ENCODE measurements around the gene OGFOD3. TPM values are rescaled to one million over a fixed set of nuclear protein-coding genes. Genes with fewer than 3 reads are reported as not detected.
"Not testable (repeated sequence)": the region's sequence is repeated elsewhere in the genome, so short reads cannot be mapped to it uniquely, and the experiment has no call there.

OGFOD3 gene
- total RNA-seq, 5 donors from 2014 or later (not counting 1 experiment from before 2014, with no cell fraction given): 22.0 to 32.2 (median 29.2) TPM

GRCh38 chr17:82415786-82416185, 2.6 kb downstream of the OGFOD3 start:
- H3K4me3 Mint-ChIP-seq: peak overlapping the region in 2 of 3 donors; percentile 21 to 41

DNA sequence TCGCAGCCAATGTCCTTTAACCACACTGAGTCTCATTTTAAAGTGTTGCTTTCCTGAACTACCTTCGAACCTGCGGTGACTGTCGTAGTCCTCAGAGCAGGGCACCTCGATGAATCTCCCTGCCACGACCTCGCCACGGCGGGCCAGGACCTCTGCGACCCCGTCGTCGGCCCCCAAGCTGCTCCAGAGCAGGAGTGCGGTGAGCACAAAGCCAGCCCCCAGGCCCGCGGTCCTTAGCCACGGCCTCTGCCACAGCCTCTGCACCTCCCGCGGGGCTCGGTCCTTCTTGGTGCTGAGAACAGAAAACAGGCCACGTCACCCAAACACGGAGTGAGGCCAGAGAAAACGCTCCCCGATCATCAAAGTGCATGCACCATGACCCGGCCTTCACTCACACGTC, 3.0 kb downstream of the OGFOD3 start:
- ChIA-PET POLR2A (no interaction called here), CTCF (no interaction called here)
- H3K27me3 Mint-ChIP-seq: no peaks in the 10 kb centered on the region
- no peaks in the 10 kb centered on the region for H3K9me3 Mint-ChIP-seq
- H3K4me3 ChIP-seq (ENCODE audit: control insufficient read depth in 1 of 2, extremely low read depth in 1 of 2, low read length in 1 of 2): no peak overlapping the region
- peak overlapping the region in 2 of 3 donors; percentile 21 to 41 for H3K4me3 Mint-ChIP-seq
- no peaks in the 10 kb centered on the region for H3K27me3 ChIP-seq (replicated peaks in 1 of 2; ENCODE audit: control insufficient read depth in 2 of 2, extremely low read depth in 1 of 2, insufficient read depth in 2 of 2, low read length in 1 of 2)
- H3K36me3 Mint-ChIP-seq: peaks cover 13% of the 10 kb centered on the region
- peaks cover 7 to 41% of the 10 kb centered on the region in 2 experiments for H3K4me1 ChIP-seq (ENCODE audit: control insufficient read depth in 1 of 2, extremely low read depth in 1 of 2, insufficient read depth in 2 of 2, low read length in 2 of 2)
- 95% methylated on average over 25 of the region's 26 CpGs for WGBS (ENCODE audit: insufficient coverage)
- DNase-seq (no peak), ATAC-seq (replicated peaks in 1 of 4) (no peak)
- peaks cover 3 to 13% of the 10 kb centered on the region in 2 donors for H3K36me3 ChIP-seq (ENCODE audit: control insufficient read depth in 2 of 2, extremely low read depth in 1 of 2, insufficient read depth in 1 of 2, low read length in 1 of 2)
- H3K27ac ChIP-seq (ENCODE audit: low read length): no peak overlapping the region
- H3K9me3 ChIP-seq: no peaks in the 10 kb centered on the region
- H3K27ac Mint-ChIP-seq: no peak overlapping the region
- peaks cover 29 to 31% (median 30%) of the 10 kb centered on the region in 3 donors for H3K4me1 Mint-ChIP-seq

More at GRCh38 chr17:82415786-82416185, 2.6 kb downstream of the OGFOD3 start:
- WGBS (ENCODE audit: insufficient coverage): no CpG with 5 or more reads among the region's 9 CpGs
- Histone ChIP-seq H3K27me3 (replicated peaks in 1 of 2; ENCODE audit: control insufficient read depth in 2 of 2, extremely low read depth in 1 of 2, insufficient read depth in 2 of 2, low read length in 1 of 2) (no peaks in the 10 kb centered on the region), H3K27ac (ENCODE audit: low read length) (no peak overlapping the region), H3K4me3 (ENCODE audit: control insufficient read depth in 1 of 2, extremely low read depth in 1 of 2, low read length in 1 of 2) (no peak overlapping the region), H3K4me1 (ENCODE audit: control insufficient read depth in 1 of 2, extremely low read depth in 1 of 2, insufficient read depth in 2 of 2, low read length in 2 of 2) (peaks cover 7 to 42% of the 10 kb centered on the region in 2 experiments), H3K36me3 (ENCODE audit: control insufficient read depth in 2 of 2, extremely low read depth in 1 of 2, insufficient read depth in 1 of 2, low read length in 1 of 2) (peaks cover 3 to 12% of the 10 kb centered on the region in 2 donors), H3K9me3 (no peaks in the 10 kb centered on the region)
- Mint-ChIP-seq H3K36me3 (peaks cover 15% of the 10 kb centered on the region), H3K9me3 (no peaks in the 10 kb centered on the region), H3K27ac (no peak overlapping the region), H3K4me1 (peaks cover 29 to 31% (median 30%) of the 10 kb centered on the region in 3 donors), H3K27me3 (no peaks in the 10 kb centered on the region)
- ATAC-seq (replicated peaks in 1 of 4): no peak
- ChIA-PET CTCF (no interaction called here), POLR2A (no interaction called here)
- no peak for DNase-seq

DNA sequence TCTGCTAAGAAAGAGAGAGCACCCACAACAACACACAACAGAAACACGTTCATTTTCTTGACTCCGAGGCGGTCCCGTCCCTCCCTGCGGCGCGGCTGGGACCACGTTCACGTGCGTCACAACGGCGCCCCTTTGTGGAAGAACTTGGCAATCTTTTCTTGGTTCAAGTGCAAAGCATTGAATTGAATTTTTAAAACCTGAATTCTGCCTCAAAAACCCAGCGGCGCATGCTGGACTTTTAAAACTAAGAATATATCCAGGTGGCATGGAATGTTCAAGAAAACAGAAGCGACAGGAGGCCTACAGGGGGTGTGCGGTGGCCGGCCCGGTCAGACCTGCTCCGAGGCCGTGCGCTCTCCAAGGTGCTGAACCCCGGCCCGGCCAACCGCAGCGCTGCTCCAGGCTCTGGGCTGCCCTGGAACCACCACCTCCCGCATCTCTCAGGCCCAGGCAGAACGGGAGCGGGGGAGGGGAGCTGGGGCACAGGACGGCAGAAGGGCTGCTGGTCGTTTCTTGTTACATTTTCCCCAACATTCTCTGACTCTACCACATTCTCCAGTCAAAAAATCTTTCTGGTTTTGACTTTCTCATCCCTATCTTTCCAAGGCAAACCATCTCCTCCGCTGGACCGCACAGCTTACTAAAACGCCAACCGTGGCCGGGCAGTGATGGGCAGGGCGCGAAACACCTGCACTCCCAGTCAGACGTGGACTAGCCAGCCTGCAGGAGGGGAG, 3.7 kb downstream of the OGFOD3 start:
- Histone ChIP-seq H3K36me3 (ENCODE audit: control insufficient read depth in 2 of 2, extremely low read depth in 1 of 2, insufficient read depth in 1 of 2, low read length in 1 of 2) (peaks cover 3 to 15% of the 10 kb centered on the region in 2 donors), H3K27me3 (replicated peaks in 1 of 2; ENCODE audit: control insufficient read depth in 2 of 2, extremely low read depth in 1 of 2, insufficient read depth in 2 of 2, low read length in 1 of 2) (no peaks in the 10 kb centered on the region), H3K4me3 (ENCODE audit: control insufficient read depth in 1 of 2, extremely low read depth in 1 of 2, low read length in 1 of 2) (no peak overlapping the region), H3K4me1 (ENCODE audit: control insufficient read depth in 1 of 2, extremely low read depth in 1 of 2, insufficient read depth in 2 of 2, low read length in 2 of 2) (peaks cover 7 to 37% of the 10 kb centered on the region in 2 experiments), H3K27ac (ENCODE audit: low read length) (no peak overlapping the region), H3K9me3 (no peaks in the 10 kb centered on the region)
- no peaks in the 10 kb centered on the region for H3K27me3 Mint-ChIP-seq
- ChIA-PET POLR2A (interaction anchor here in 1 of 2 donors (0.6 kb wide), 1 partner anchor 135 kb away, joined by 6 read pairs; no protein-coding TSS in a partner anchor), CTCF (no interaction called here)
- peak overlapping the region in 1 of 3 donors; percentile 41 for H3K4me3 Mint-ChIP-seq
- peaks cover 23 to 26% (median 23%) of the 10 kb centered on the region in 3 donors for H3K4me1 Mint-ChIP-seq
- ATAC-seq (replicated peaks in 1 of 4) (peak in 2 of 4 experiments; percentile 11 to 22), DNase-seq (peak; percentile 44 to 81 (median 64))
- no peak overlapping the region for H3K27ac Mint-ChIP-seq
- 12% methylated on average over 23 of the region's 38 CpGs for WGBS (ENCODE audit: insufficient coverage)
- no peaks in the 10 kb centered on the region for H3K9me3 Mint-ChIP-seq
- H3K36me3 Mint-ChIP-seq: peaks cover 7% of the 10 kb centered on the region

- DNase-seq: no peak
- ATAC-seq (replicated peaks in 1 of 4): no peak
- Mint-ChIP-seq H3K27me3 (no peaks in the 10 kb centered on the region), H3K27ac (no peak overlapping the region), H3K4me1 (peaks cover 15 to 19% (median 18%) of the 10 kb centered on the region in 3 donors), H3K9me3 (no peaks in the 10 kb centered on the region), H3K36me3 (peaks cover 18% of the 10 kb centered on the region), H3K4me3 (no peak overlapping the region)
- WGBS (ENCODE audit: insufficient coverage): 93% methylated on average over 22 of the region's 29 CpGs
- ChIA-PET CTCF (no interaction called here), POLR2A (no interaction called here)
- Histone ChIP-seq H3K9me3 (no peaks in the 10 kb centered on the region), H3K4me3 (ENCODE audit: control insufficient read depth in 1 of 2, extremely low read depth in 1 of 2, low read length in 1 of 2) (no peak overlapping the region), H3K4me1 (ENCODE audit: control insufficient read depth in 1 of 2, extremely low read depth in 1 of 2, insufficient read depth in 2 of 2, low read length in 2 of 2) (peaks cover 3 to 28% of the 10 kb centered on the region in 2 experiments), H3K27ac (ENCODE audit: low read length) (no peak overlapping the region), H3K36me3 (ENCODE audit: control insufficient read depth in 2 of 2, extremely low read depth in 1 of 2, insufficient read depth in 1 of 2, low read length in 1 of 2) (peaks cover 6 to 19% of the 10 kb centered on the region in 2 donors), H3K27me3 (replicated peaks in 1 of 2; ENCODE audit: control insufficient read depth in 2 of 2, extremely low read depth in 1 of 2, insufficient read depth in 2 of 2, low read length in 1 of 2) (no peaks in the 10 kb centered on the region)
Measured at GRCh38 chr17:82412535-82413520, 5.6 kb downstream of the OGFOD3 start.

DNA sequence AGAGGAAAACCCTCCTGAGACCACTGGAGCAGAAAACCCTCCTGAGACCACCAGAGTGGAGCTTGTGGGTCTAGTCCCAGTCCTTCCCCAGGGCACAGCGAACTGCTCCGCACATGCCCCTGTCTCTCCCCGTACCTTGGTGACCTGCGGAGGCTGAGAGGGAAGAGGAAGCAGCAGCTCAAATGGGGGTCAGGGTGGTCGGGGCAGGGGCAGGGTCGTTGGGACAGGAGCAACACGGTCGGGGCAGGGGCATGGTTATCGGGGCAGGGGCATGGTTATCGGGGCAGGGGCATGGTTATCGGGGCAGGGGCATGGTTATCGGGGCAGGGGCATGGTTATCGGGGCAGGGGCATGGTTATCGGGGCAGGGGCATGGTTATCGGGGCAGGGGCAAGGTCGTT, 6.3 kb downstream of the OGFOD3 start:
- H3K27ac ChIP-seq (ENCODE audit: low read length); DNase-seq; CTCF ChIA-PET; H3K27me3 Mint-ChIP-seq; ATAC-seq (replicated peaks in 1 of 4); H3K4me3 Mint-ChIP-seq; H3K4me3 ChIP-seq (ENCODE audit: control insufficient read depth in 1 of 2, extremely low read depth in 1 of 2, low read length in 1 of 2); H3K9me3 Mint-ChIP-seq; H3K27me3 ChIP-seq (replicated peaks in 1 of 2; ENCODE audit: control insufficient read depth in 2 of 2, extremely low read depth in 1 of 2, insufficient read depth in 2 of 2, low read length in 1 of 2); H3K27ac Mint-ChIP-seq; H3K9me3 ChIP-seq; POLR2A ChIA-PET: not testable (repeated sequence)
- WGBS (ENCODE audit: insufficient coverage): 91% methylated on average over 10 of the region's 16 CpGs
- Mint-ChIP-seq H3K36me3 (peaks cover 21% of the 10 kb centered on the region), H3K4me1 (peaks cover 12 to 18% (median 15%) of the 10 kb centered on the region in 3 donors)
- Histone ChIP-seq H3K4me1 (ENCODE audit: control insufficient read depth in 1 of 2, extremely low read depth in 1 of 2, insufficient read depth in 2 of 2, low read length in 2 of 2) (peaks cover 0 to 23% of the 10 kb centered on the region in 2 experiments), H3K36me3 (ENCODE audit: control insufficient read depth in 2 of 2, extremely low read depth in 1 of 2, insufficient read depth in 1 of 2, low read length in 1 of 2) (peaks cover 6 to 19% of the 10 kb centered on the region in 2 donors)

DNA sequence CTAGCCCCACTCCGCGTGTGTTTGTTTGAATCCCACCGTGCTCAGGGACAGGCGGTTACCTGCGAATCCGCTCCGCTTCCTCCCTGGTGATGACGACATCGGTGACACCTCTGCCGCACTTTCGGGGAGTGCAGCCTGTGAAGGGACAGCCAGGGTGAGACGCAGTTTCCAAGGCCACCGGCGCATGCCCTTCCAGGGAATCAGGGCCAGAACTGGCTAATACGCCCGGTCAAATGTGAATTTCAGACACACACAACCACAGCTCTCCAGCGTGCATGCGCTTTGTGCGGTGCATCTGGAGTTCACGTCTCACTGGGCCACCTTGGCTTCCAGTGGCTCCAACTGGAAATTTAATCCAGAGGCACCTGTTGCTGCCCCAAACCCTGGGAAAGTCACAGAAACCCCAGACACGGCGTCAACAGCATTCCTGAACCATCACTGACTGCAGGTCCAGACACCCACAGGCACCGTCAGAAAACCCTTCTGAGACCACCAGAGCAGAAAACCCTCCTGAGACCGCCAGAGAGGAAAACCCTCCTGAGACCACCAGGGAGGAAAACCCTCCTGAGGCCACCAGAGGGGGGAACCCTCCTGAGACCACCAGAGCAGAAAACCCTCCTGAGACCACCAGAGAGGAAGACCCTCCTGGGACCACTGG, 6.9 kb downstream of the OGFOD3 start:
- 96% methylated on average over 22 of the region's 24 CpGs for WGBS (ENCODE audit: insufficient coverage)
- Mint-ChIP-seq H3K4me1 (peaks cover 12 to 18% (median 15%) of the 10 kb centered on the region in 3 donors), H3K36me3 (peaks cover 21% of the 10 kb centered on the region), H3K27me3 (no peaks in the 10 kb centered on the region), H3K27ac (no peak overlapping the region), H3K4me3 (no peak overlapping the region), H3K9me3 (no peaks in the 10 kb centered on the region)
- H3K27me3 ChIP-seq (replicated peaks in 1 of 2; ENCODE audit: control insufficient read depth in 2 of 2, extremely low read depth in 1 of 2, insufficient read depth in 2 of 2, low read length in 1 of 2): no peaks in the 10 kb centered on the region
- no peaks in the 10 kb centered on the region for H3K9me3 ChIP-seq
- peaks cover 6 to 19% of the 10 kb centered on the region in 2 donors for H3K36me3 ChIP-seq (ENCODE audit: control insufficient read depth in 2 of 2, extremely low read depth in 1 of 2, insufficient read depth in 1 of 2, low read length in 1 of 2)
- ATAC-seq (replicated peaks in 1 of 4) (no peak), DNase-seq (no peak)
- H3K27ac ChIP-seq (ENCODE audit: low read length): no peak overlapping the region
- no peak overlapping the region for H3K4me3 ChIP-seq (ENCODE audit: control insufficient read depth in 1 of 2, extremely low read depth in 1 of 2, low read length in 1 of 2)
- peaks cover 0 to 20% of the 10 kb centered on the region in 2 experiments for H3K4me1 ChIP-seq (ENCODE audit: control insufficient read depth in 1 of 2, extremely low read depth in 1 of 2, insufficient read depth in 2 of 2, low read length in 2 of 2)
- POLR2A ChIA-PET: interaction anchor here in 1 of 2 donors (0.6 kb wide), 1 partner anchor 11 kb away, joined by 4 read pairs; no protein-coding TSS in a partner anchor
- CTCF ChIA-PET: interaction anchor here in 1 of 2 donors (0.5 kb wide), 1 partner anchor 258 kb away, joined by 4 read pairs; no protein-coding TSS in a partner anchor

Data from T-cell (primary cell).